Measurements from ENCODE around the gene KLF11. TPM values are rescaled to one million over a fixed set of nuclear protein-coding genes. Genes with fewer than 3 reads are reported as not detected.

Gene KLF11
- total and polyA plus RNA-seq, 2 of the 8 experiments (the other 6 are each of a cell fraction or from before 2014, with no cell fraction given) = 6.4 to 10.1 TPM

DNA sequence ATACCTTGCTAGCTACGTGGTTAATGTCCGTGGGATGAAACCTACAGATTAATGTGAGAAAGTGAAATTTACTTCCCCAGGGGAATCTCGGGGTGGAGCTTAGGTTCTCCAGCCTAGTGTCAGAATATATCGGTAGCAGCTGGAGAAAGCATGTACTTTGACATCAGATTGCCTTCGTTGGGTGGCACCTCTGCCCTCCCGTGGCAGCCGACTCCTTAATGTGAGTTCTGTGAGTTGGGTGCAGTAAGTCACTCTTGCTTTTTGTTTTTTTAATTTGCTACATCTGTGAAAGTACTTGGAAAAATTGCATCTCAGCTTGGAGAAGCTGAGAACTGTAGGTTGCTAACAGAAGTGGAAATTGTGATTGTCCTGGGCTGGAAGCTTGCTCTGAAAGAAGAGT lies 3.6 kb downstream of the KLF11 start:
- Histone ChIP-seq H3K14ac (ENCODE audit: insufficient read length) (no peak overlapping the region), H2BK120ac (replicated peaks; ENCODE audit: low read depth, low read length) (no peak overlapping the region), H2BK12ac (ENCODE audit: low read depth, low read length) (no peak overlapping the region), H4K5ac (ENCODE audit: insufficient read length, low read depth, low read length) (no peak overlapping the region), H2AK5ac (ENCODE audit: low read depth, low read length) (no peak overlapping the region), H2BK20ac (ENCODE audit: low read length) (no peak overlapping the region), H3K9me3 (ENCODE audit: insufficient read depth in 2 of 2, low read depth in 1 of 2, low read length in 1 of 2) (peaks cover 0 to 8% of the 10 kb centered on the region in 2 experiments; a peak in 1 of 4 replicates), H3K23ac (ENCODE audit: insufficient read length) (no peak overlapping the region), H2BK5ac (ENCODE audit: low read depth, low read length) (no peak overlapping the region), H3K4me2 (ENCODE audit: insufficient read depth in 1 of 2, low read depth in 2 of 2, low read length in 2 of 2) (no peak overlapping the region), H3K4me3 (ENCODE audit: extremely low read depth in 1 of 4, insufficient read depth in 2 of 4, low read depth in 3 of 4, low read length in 4 of 4) (no peak overlapping the region), H3K79me2 (ENCODE audit: control insufficient read depth in 1 of 2, insufficient read depth in 2 of 2, low read length in 2 of 2) (no peaks in the 10 kb centered on the region), H3K27ac (ENCODE audit: low read depth, low read length) (no peak overlapping the region), H3K18ac (ENCODE audit: extremely low read depth, low read length) (no peak overlapping the region), H3K23me2 (ENCODE audit: low read depth, low read length) (peaks cover 8% of the 10 kb centered on the region; the same call in 1 of the 2 replicates), H3K56ac (replicated peaks; ENCODE audit: insufficient read length, low read depth, low read length) (no peak overlapping the region), H3K4ac (replicated peaks; ENCODE audit: insufficient read length, low read depth, low read length) (no peak overlapping the region), H3K79me1 (ENCODE audit: low read depth, low read length) (no peaks in the 10 kb centered on the region; the same call in 1 of the 2 replicates), H4K91ac (replicated peaks; ENCODE audit: insufficient read length, low read length) (no peak overlapping the region), H2AFZ (ENCODE audit: low read length) (no peak overlapping the region), H3K27me3 (replicated peaks in 1 of 4; ENCODE audit: control insufficient read depth in 3 of 4, extremely low read depth in 1 of 4, insufficient read depth in 3 of 4, low read length in 3 of 4) (peaks cover 0 to 15% (median 10%) of the 10 kb centered on the region in 4 experiments; a peak in 6 of 7 replicates), H3K4me1 (replicated peaks in 1 of 4; ENCODE audit: control insufficient read depth in 3 of 4, insufficient read depth in 4 of 4, low read length in 3 of 4) (peaks cover 0 to 3% (median 1%) of the 10 kb centered on the region in 4 experiments; a peak in 3 of 7 replicates), H2BK15ac (ENCODE audit: low read length) (no peak overlapping the region), H4K20me1 (replicated peaks in 1 of 2; ENCODE audit: control insufficient read depth in 1 of 2, insufficient read depth in 2 of 2, low read length in 2 of 2) (peaks cover 0 to 5% of the 10 kb centered on the region in 2 experiments), H3K36me3 (ENCODE audit: control insufficient read depth in 2 of 4, insufficient read depth in 4 of 4, low read length in 3 of 4) (peaks cover 0 to 15% (median 2%) of the 10 kb centered on the region in 4 experiments; a peak in 2 of 8 replicates), H4K8ac (ENCODE audit: extremely low read depth, insufficient read depth, low read length) (no peak overlapping the region), H3K9ac (replicated peaks in 1 of 4; ENCODE audit: extremely low read depth in 1 of 4, low read depth in 3 of 4, low read length in 3 of 4) (no peak overlapping the region)
- ChIA-PET CTCF (ENCODE audit: partially characterized antibody) (interaction anchor here (0.9 to 7.3 kb wide), 23 partner anchors 8 to 277 kb away, joined by 3 to 59 read pairs (median 8); no protein-coding TSS in a partner anchor), POLR2A (ENCODE audit: partially characterized antibody) (interaction anchor here (0.6 to 2.5 kb wide), 6 partner anchors 8 to 392 kb away, joined by 3 to 12 read pairs (median 4); no protein-coding TSS in a partner anchor)
- no peak for FAIRE-seq
- DNase-seq (ENCODE audit: low read depth in 1 of 2, low spot score in 2 of 2) = no peak
- TF ChIP-seq POU5F1 (IDR thresholded peaks at IDR 0.05; ENCODE audit: low read depth, low read length) (no peak), CHD1 (IDR thresholded peaks at IDR 0.05; ENCODE audit: low read depth, low read length) (no peak), GTF2F1 (IDR thresholded peaks at IDR 0.05; ENCODE audit: borderline replicate concordance, low read depth, low read length) (no peak), CBX8 (IDR thresholded peaks at IDR 0.05; ENCODE audit: borderline replicate concordance, low read depth, low read length) (no peak), TAF7 (optimal IDR thresholded peaks at IDR 0.05; ENCODE audit: borderline replicate concordance, low read depth, low read length) (no peak), RXRA (IDR thresholded peaks at IDR 0.05; ENCODE audit: insufficient read depth, low read depth, low read length) (no peak), FOSL1 (IDR thresholded peaks at IDR 0.05; ENCODE audit: insufficient read depth, low read depth, low read length) (no peak), JUND (IDR thresholded peaks at IDR 0.05; ENCODE audit: low read length) (no peak), SP2 (IDR thresholded peaks at IDR 0.05; ENCODE audit: low read length) (no peak), KDM4A (IDR thresholded peaks at IDR 0.05; ENCODE audit: low read depth, low read length, severe bottlenecking) (no peak), NRF1 (IDR thresholded peaks at IDR 0.05; ENCODE audit: low read depth, low read length) (no peak), HDAC6 (IDR thresholded peaks at IDR 0.05; ENCODE audit: low read depth, low read length) (no peak), GABPA (IDR thresholded peaks at IDR 0.05; ENCODE audit: borderline replicate concordance, insufficient read depth, low read length) (no peak)
- WGBS, 2 experiments (ENCODE audit: extremely low coverage in 1 of 2, insufficient coverage in 1 of 2, insufficient read length in 1 of 2, insufficient replicate concordance in 2 of 2, low coverage in 1 of 2, low lambda C conversion rate in 2 of 2, missing lambda C conversion rate in 1 of 2) = 85% methylated on average over 7 of the region's 7 CpGs; no CpG with 5 or more reads in 1 of the 2 experiments
